Stomach (tissue), 9 donors: ENCODE data around the gene LCORL. TPM values are rescaled to one million over a fixed set of nuclear protein-coding genes. Genes with fewer than 3 reads are reported as not detected.

ENCODE experiments used
- DNase-seq, 2 donors: peaks; one replicate each; pipeline versions ENCODE4 v3.0.0 to v3.0.0-alpha.2; 2013 to 2019
- H3K27ac ChIP-seq, 5 donors: fragments of 200-600 bp in 4 of 5; sonication (generic) in 4 of 5; one replicate each; pipeline ENCODE4 v1.5.1; 2013 to 2019; ENCODE audit warnings: mild to moderate bottlenecking in 1 of 5, moderate library complexity in 1 of 5
- H3K27me3 ChIP-seq, 3 donors: fragments of 200-600 bp; sonication (generic); one replicate each; pipeline ENCODE4 v1.5.1; 2017 to 2019; ENCODE audit warnings: mixed run types in 1 of 3
- H3K36me3 ChIP-seq, 4 donors: fragments of 200-600 bp; sonication (generic); 1 replicate in 3 of 4; 2 replicates in 1 of 4; pipeline ENCODE4 v1.5.1; 2016 to 2019
- H3K4me1 ChIP-seq, 4 donors: fragments of 200-600 bp; sonication (generic); one replicate each; pipeline ENCODE4 v1.5.1; 2016 to 2019
- H3K4me3 ChIP-seq, 4 donors: fragments of 200-600 bp; sonication (generic) in 3 of 4; one replicate each; pipeline ENCODE4 v1.5.1; 2016 to 2019; ENCODE audit warnings: mild to moderate bottlenecking in 1 of 4
- H3K9me3 ChIP-seq, 4 donors: fragments of 200-600 bp; sonication (generic); one replicate each; pipeline ENCODE4 v1.5.1; 2016 to 2019
- EP300 ChIP-seq: sonication (generic); formaldehyde crosslinking; IDR thresholded peaks from one replicate; pipeline ENCODE4 v1.6.1; 2017; ENCODE audit warnings: antibody characterized with exemption
- POLR2A ChIP-seq, 4 donors: fragments of 450-650 bp; IDR thresholded peaks; one replicate each; pipeline ENCODE4 v1.6.1; 2016; ENCODE audit warnings: antibody characterized with exemption in 4 of 4, control low read depth in 2 of 4, mild to moderate bottlenecking in 1 of 4, moderate library complexity in 1 of 4
- POLR2AphosphoS5 ChIP-seq, 3 donors: sonication (generic); formaldehyde crosslinking; IDR thresholded peaks; one replicate each; pipeline ENCODE4 v1.6.1; 2016; ENCODE audit warnings: antibody characterized with exemption in 3 of 3
- WGBS, 5 donors: extraction: QIAGEN DNeasy Blood & Tissue Kit in 3 of 5; methylation state at CpG; one replicate each; pipeline versions ENCODE4 v1.1.5 to v1.1.7; 2013 to 2018; 5-methylcytosine and 5-hydroxymethylcytosine counted together
- intact Hi-C: fragments of 100-400 bp; cut with DNase I; formaldehyde crosslinking; loops from one replicate; pipeline ENCODE4 v1.15.1; 2023; ENCODE audit warnings: low total_unique reads
- polyA plus RNA-seq, 3 donors: library from polyadenylated mRNA; stranded (reverse); fragments of 200-250 nt; gene quantifications; one replicate each; pipeline ENCODE4 v1.2.3, GENCODE V29; 2013
- total RNA-seq, 5 donors: library from RNA; depleted of rRNA; stranded (reverse); fragments of >200 nt; gene quantifications; one replicate each; pipeline versions ENCODE4 v1.1.0 to v1.2.3, GENCODE V29; 2014 to 2016
- TF ChIP-seq, protein P1 (sequence below), 7 experiments: fragments of 450-650 bp in 4 of 7; fragments of 200-600 bp in 3 of 7; sonication (generic) in 3 of 7; IDR thresholded peaks; one replicate each; pipeline ENCODE4 v1.5.1; 2016 to 2019; ENCODE audit warnings: antibody characterized with exemption in 7 of 7, control low read depth in 2 of 7, mild to moderate bottlenecking in 1 of 7
- donor health status: healthy with polysubstance abuse.
- donor health status: Bipolar disorder and iron deficiency.
- donor health status: healthy.

LCORL gene
- total and polyA plus RNA-seq, 8 donors, result 1.8 to 28.1 (median 8.2) TPM

GRCh38 chr4:17846266-17846665, 175.3 kb downstream of the LCORL start:
- intact Hi-C loops, result no loop called here
- no peak overlapping the region for H3K4me3 ChIP-seq
- H3K9me3 ChIP-seq, result peaks cover 0 to 3% (median 0%) of the 10 kb centered on the region in 4 donors
- H3K36me3 ChIP-seq, result peaks cover 0 to 16% (median 0%) of the 10 kb centered on the region in 4 donors
- TF ChIP-seq, protein P1, sequence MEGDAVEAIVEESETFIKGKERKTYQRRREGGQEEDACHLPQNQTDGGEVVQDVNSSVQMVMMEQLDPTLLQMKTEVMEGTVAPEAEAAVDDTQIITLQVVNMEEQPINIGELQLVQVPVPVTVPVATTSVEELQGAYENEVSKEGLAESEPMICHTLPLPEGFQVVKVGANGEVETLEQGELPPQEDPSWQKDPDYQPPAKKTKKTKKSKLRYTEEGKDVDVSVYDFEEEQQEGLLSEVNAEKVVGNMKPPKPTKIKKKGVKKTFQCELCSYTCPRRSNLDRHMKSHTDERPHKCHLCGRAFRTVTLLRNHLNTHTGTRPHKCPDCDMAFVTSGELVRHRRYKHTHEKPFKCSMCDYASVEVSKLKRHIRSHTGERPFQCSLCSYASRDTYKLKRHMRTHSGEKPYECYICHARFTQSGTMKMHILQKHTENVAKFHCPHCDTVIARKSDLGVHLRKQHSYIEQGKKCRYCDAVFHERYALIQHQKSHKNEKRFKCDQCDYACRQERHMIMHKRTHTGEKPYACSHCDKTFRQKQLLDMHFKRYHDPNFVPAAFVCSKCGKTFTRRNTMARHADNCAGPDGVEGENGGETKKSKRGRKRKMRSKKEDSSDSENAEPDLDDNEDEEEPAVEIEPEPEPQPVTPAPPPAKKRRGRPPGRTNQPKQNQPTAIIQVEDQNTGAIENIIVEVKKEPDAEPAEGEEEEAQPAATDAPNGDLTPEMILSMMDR (IDR thresholded peaks at IDR 0.05), result no peak
- no peak for TF ChIP-seq EP300
- TF ChIP-seq POLR2A (IDR thresholded peaks at IDR 0.05), result no peak
- TF ChIP-seq POLR2AphosphoS5 (IDR thresholded peaks at IDR 0.05), result no peak
- H3K27me3 ChIP-seq, result no peaks in the 10 kb centered on the region
- H3K27ac ChIP-seq, result no peak overlapping the region
- DNase-seq, result no peak
- no peaks in the 10 kb centered on the region for H3K4me1 ChIP-seq
- WGBS, 5 donors, result 71 to 91% (median 87%) methylated on average over 2 of the region's 2 CpGs

GRCh38 chr4:17823871-17824669, 197.5 kb downstream of the LCORL start:
- no peak overlapping the region for H3K27ac ChIP-seq
- no peak for DNase-seq
- no peaks in the 10 kb centered on the region for H3K9me3 ChIP-seq
- H3K4me3 ChIP-seq, result no peak overlapping the region
- TF ChIP-seq POLR2AphosphoS5 (IDR thresholded peaks at IDR 0.05), result no peak
- TF ChIP-seq, protein P1 (IDR thresholded peaks at IDR 0.05), result no peak
- no peak for TF ChIP-seq EP300
- TF ChIP-seq POLR2A (IDR thresholded peaks at IDR 0.05), result no peak
- intact Hi-C loops, result loop anchor here (10.0 kb wide), 1 partner anchor 771 kb away; no protein-coding TSS in a partner anchor
- no peaks in the 10 kb centered on the region for H3K36me3 ChIP-seq
- 70 to 86% (median 79%) methylated on average over 1 of the region's 1 CpG for WGBS, 5 donors
- no peaks in the 10 kb centered on the region for H3K4me1 ChIP-seq
- no peaks in the 10 kb centered on the region for H3K27me3 ChIP-seq

DNA sequence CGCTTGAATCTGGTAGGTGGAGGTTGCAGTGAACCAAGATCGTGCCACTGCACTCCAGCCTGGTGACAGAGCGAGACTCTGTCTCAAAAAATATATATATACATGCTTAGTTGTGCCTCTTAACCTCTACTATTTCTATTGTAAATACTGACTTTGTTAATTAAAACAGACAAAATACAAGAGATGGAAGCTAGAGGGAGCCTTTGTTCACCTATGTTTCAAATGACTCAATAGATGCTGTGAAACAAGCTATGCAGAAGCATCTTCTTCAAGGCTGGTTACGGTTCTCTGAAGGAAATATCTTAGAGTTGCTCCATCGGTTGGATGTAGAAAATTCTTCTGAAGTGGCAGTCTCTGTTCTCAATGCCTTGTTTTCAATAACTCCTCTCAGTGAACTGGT, 204.5 kb downstream of the LCORL start:
- peak in 1 of 2 donors; percentile 74 for DNase-seq
- 33 to 59% (median 47%) methylated on average over 5 of the region's 5 CpGs for WGBS, 5 donors
- H3K27ac ChIP-seq, result no peak overlapping the region
- no peak overlapping the region for H3K4me3 ChIP-seq
- H3K9me3 ChIP-seq, result no peaks in the 10 kb centered on the region
- peaks cover 0 to 10% (median 0%) of the 10 kb centered on the region in 4 donors for H3K4me1 ChIP-seq
- TF ChIP-seq POLR2A (IDR thresholded peaks at IDR 0.05), result no peak
- TF ChIP-seq, protein P1 (IDR thresholded peaks at IDR 0.05), result peak in 4 of 7 experiments; percentile 27 to 64 (median 36)
- H3K27me3 ChIP-seq, result no peaks in the 10 kb centered on the region
- intact Hi-C loops, result no loop called here
- H3K36me3 ChIP-seq, result no peaks in the 10 kb centered on the region

DNA sequence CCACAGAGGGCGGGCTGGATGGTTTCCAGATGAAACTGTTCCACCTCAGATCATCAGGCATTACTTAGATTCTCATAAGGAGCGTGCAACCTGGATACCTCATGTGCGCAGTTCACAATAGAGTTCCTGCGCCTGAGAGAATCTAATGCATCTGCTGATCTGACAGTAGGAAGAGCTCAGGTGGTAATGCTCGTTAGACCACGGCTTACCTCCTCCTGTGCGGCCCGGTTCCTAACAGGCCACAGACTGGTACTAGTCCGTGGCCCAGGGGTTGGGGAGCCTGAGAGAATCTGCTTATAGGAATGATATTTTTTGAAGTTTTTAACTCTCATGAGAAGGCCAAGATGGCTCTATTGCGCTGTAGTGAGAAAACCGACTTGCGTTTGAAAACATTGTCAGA, 205.4 kb downstream of the LCORL start:
- H3K27ac ChIP-seq, result no peak overlapping the region
- no peaks in the 10 kb centered on the region for H3K27me3 ChIP-seq
- H3K9me3 ChIP-seq, result no peaks in the 10 kb centered on the region
- 90 to 96% (median 92%) methylated on average over 12 of the region's 12 CpGs for WGBS, 5 donors
- TF ChIP-seq, protein P1 (IDR thresholded peaks at IDR 0.05), result no peak
- H3K36me3 ChIP-seq, result no peaks in the 10 kb centered on the region
- H3K4me1 ChIP-seq, result peaks cover 3 to 18% (median 5%) of the 10 kb centered on the region in 4 donors
- intact Hi-C loops, result no loop called here
- H3K4me3 ChIP-seq, result no peak overlapping the region
- no peak for DNase-seq
